HCEC 1CT (cell line): ENCODE results near the gene BIRC3.

Source experiments
- DNase-seq: peaks from one replicate; pipeline ENCODE4 v3.0.0-alpha.2; 2017

BIRC3 gene

GRCh38 chr11:102317099-102317767 lies at the start of gene BIRC3:
Gene BIRC3 (plus strand): TSS chr11:102317484. CDS start chr11:102324510, 7,026 bp downstream.
- DNase-seq = peak; percentile 89

DNA sequence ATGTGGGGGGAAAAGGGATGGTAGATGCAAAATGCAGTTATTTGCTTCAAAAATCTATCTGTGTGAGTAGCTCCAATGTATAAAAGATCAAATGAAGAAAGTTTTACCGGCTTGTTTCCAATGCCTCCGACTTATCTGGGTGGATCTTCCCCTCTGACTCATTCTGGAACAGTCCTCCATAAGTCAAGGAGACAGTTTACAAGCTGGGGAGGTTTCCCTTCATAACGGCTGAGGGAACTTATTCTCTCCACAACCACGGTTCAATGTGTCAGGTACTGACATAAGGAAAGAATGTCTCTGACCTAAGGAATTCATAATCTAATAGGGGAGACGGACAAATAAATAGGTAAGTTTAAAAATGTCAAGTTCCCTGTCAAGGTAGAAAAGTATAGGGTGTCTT lies 49.7 kb upstream of the BIRC3 start:
- DNase-seq = peak; percentile 50

- peak; percentile 60 for DNase-seq
These were observed 49.0 kb upstream of the BIRC3 start for GRCh38 chr11:102268083-102268984.

DNA sequence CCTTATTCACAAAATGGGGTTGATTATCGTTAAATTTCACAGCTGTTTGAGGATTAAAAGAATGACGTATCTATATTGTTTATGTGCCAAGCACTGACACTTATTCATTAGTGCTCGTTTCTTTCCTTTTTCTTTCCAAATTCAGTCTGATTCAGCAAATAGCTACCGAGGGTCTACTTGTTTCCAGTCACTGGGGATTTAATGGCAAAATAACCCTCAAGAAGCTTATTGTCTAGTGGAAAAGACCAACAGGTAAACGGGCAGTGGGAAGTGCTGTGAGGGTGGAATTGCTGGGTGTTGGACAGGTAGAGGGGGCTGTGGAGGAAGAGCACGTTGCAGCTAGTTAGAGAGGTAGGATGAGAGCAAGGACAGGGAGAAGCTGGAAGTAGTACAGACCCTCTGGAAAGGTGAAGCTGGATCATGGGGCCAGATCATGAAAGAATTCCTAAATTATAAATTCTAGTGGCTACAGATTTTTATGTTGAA lies 48.3 kb upstream of the BIRC3 start:
- DNase-seq = no peak

DNA sequence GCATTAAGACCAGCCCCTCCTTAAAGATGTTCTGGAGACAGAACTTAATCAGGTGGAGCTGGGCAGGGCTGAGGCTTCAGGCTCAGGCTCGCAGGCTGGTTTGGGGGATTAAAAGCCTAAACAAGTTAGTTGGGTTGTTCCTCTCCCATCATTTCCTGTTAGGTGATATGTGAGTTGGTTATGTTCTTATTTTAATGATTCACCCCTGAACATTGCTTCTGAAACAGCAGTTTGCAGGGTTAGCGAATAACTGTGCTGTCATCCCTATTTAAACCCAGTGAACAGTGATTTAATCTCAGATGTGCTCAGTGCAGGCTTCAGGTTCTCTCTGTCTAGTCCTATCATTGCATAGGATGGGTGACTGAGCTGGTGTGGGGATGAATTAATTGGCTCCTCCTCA lies 47.4 kb upstream of the BIRC3 start:
- peak; percentile 77 for DNase-seq

GRCh38 chr11:102272047-102272824 lies 45.0 kb upstream of the BIRC3 start:
- no peak for DNase-seq

GRCh38 chr11:102274628-102275027 lies 42.7 kb upstream of the BIRC3 start:
- DNase-seq = no peak

- peak; percentile 28 for DNase-seq
These were observed 40.9 kb upstream of the BIRC3 start for GRCh38 chr11:102276362-102276761.

GRCh38 chr11:102276783-102277182 lies 40.5 kb upstream of the BIRC3 start:
- DNase-seq = no peak

DNA sequence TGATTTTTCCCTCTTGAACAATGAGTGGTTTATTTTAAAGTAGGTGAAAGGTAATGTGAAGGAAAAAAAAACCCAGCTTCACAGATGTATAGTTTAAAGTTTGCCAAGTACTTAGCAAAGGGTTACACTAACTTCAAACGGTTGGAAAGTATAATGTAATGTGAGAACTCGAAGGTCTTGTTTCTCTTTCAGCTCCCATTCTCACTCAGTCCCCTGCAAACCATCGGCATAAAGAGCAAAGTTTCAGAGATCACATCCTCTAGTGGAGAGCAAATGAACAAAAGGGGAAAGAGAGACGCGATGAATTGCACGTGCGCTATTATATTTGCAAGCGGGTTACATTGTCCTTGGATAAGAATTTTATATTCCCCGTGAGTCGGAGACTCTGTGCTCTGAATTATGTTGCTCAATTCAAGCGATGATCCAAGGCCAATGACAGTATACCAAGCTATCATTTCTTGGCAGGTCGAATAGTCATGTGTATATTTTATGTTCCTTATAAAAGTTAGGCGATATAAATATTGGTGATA lies 37.6 kb upstream of the BIRC3 start:
- peak; percentile 58 for DNase-seq

DNA sequence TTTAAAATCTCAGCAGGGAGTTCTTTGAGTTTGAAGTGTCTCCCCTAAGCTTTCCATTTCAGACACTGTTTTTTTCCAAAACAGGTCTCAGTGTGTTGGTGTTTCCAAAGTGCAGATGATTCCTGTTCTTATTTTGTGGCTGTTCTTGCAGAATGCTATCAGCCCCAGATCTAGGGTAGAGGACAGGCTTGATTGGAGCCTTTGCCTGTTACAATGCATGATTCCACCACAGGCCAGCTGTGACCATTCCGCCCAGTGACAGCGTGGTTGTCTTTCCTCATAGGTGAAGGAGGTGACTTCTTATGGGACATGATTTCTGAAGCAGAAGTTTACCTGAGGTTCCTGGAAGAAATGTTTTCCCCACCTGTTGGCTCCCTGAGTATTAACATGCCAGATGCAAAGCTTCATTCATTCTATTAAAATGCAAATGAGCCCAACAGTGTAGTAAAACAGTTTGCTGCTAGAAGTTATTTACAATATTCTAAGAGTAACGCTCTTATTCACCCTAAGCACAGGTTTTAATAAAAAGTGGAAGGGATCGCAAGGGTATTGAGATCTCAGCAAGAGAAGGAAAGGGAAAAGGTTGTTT lies 36.9 kb upstream of the BIRC3 start:
- DNase-seq = no peak

DNA sequence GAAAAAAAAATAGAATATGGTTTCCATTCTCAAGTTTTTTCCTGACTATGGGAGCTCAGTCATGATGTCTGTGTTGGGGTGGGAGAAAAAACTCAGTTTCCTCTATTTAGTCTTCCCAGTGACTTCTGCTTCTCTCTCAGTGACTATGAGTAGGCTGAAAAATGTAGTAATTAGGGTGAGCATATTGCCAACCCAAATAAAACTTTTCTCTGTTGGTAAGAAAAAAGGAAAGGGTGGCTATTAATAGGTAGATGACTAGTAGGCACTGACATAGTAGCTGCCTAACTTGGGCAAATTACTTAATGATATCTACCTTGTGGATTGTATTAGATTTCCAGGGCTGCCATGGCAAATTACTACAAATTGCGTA lies 34.2 kb upstream of the BIRC3 start:
- no peak for DNase-seq

DNA sequence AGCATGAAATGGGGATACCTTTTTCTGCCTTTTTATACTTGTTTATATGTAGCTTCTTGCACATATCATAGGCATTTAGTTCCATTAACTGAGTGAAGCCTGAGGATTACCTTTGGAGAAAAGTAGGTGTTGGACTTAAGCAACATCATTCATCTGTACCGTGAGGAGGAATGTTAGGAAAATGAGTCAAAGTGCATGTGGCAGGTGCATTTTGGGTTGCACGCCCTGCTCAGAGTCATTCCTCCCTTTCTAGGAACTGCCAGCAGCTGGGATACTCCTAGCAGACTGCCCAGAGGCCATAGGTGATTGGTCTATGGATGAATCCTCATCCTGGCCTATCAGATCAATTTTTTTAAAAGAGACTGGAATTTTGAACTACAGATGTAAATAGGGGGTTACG lies 33.3 kb upstream of the BIRC3 start:
- DNase-seq = no peak

- no peak for DNase-seq
These were observed 31.0 kb upstream of the BIRC3 start for GRCh38 chr11:102286292-102286691.

- DNase-seq = peak; percentile 77
These were observed 29.1 kb upstream of the BIRC3 start for GRCh38 chr11:102287964-102288724.

DNA sequence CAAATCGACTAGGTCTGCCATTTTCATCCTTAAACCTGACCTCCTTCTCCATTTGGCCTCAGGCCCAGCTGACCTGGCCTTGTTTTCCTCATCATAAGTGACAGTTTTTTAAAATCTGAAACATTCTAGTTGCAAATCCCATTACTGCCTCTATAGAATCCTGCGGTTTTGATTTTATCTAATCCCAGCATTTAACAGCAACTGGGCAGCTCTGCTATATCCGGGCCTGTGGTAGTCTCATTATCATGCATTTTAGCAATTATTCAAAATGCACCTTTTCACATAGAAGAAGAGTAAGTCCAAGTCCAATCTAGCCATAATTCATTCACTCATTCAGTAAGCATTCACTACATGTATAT lies 28.6 kb upstream of the BIRC3 start:
- no peak for DNase-seq

- DNase-seq = no peak
These were observed 27.7 kb upstream of the BIRC3 start for GRCh38 chr11:102289592-102289991.

- no peak for DNase-seq
These were observed 25.5 kb upstream of the BIRC3 start for GRCh38 chr11:102291831-102292230.

DNA sequence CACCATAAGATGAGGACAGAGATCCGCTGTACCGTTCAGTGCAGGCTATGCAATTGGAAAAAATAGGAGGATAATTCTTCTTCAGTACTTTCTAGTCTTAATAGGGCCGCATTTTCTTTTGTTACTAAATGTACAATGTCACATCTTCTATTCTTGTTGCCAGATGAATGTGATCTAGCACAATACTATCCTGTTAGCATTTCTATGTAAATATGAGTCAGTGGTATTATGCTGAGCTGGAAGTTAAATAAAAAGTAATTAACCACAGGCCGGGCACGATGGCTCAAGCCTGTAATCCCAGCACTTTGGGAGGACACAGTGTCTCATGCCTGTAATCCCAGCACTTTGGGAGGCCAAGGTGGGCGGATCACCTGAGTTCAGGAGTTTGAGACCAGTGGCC lies 24.4 kb upstream of the BIRC3 start:
- DNase-seq = no peak

DNA sequence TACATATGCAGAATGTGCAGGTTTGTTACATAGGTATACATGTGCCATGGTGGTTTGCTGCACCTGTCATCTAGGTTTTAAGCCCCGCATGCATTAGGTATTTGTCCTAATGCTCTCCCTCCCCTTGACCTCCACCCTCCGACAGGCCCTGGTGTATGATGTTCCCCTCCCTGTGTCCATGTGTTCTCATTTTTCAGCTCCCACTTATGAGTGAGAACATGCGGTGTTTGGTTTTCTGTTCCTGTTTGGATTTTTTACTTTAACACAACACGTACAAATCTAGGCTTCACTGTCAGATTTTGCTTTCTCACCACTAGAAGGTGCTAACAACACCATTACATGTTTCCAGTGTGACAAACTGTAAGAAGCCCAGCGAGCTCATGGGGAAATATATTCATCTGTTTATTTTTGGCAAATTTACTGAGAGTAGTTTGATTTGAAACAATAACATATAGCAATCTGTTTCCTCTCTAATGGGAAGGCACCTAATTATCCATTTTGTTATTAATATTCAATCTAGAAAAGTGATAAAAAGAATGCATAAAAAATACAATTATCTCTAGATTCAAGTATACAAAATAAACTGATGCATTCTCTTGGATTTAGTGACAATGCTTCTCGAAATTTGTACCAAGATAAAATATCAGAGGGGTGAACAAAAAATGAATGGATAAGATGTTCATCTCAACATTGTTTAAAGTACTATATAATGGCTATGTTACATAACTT lies 23.2 kb upstream of the BIRC3 start:
- peak; percentile 71 for DNase-seq

DNA sequence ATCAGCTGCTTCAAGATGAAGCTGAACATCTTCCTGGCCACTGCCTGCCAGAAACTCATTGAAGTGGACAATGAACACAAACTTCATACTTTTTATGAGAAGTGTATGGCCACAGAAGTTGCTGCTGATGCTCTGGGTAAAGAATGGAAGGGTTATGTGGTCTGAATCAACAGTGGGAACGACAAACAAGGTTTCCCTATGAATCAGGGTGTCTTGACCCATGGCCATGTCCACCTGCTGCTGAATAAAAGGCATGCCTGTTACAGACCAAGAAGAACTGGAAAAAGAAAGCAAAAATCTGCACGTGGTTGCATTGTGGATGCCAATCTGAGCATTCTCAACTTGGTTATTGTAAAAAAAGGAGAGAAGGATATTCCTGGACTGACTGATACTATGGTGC lies 22.2 kb upstream of the BIRC3 start:
- no peak for DNase-seq
